Nephron (organoid): ENCODE data around the gene PCDHGA12.

ENCODE experiments used
- H3K27ac Mint-ChIP-seq, 3 experiments: 2 replicates each; pipeline ENCODE4 v1.8.0; 2020; ENCODE audit warnings: mixed read lengths in 3 of 3, mild to moderate bottlenecking in 2 of 3, moderate library complexity in 1 of 3
- H3K27me3 Mint-ChIP-seq: 2 replicates; pipeline ENCODE4 v1.8.0; 2021; ENCODE audit warnings: low read depth, mild to moderate bottlenecking, moderate library complexity, mixed read lengths
- H3K36me3 Mint-ChIP-seq: 2 replicates; pipeline ENCODE4 v1.8.0; 2020; ENCODE audit warnings: low read depth, mixed read lengths
- H3K4me1 Mint-ChIP-seq: 2 replicates; pipeline ENCODE4 v1.8.0; 2020; ENCODE audit warnings: mixed read lengths
- H3K4me3 Mint-ChIP-seq, 3 experiments: 2 replicates each; pipeline ENCODE4 v1.8.0; 2020; ENCODE audit warnings: mild to moderate bottlenecking in 3 of 3, mixed read lengths in 3 of 3, moderate library complexity in 2 of 3
- H3K9me3 Mint-ChIP-seq: 2 replicates; pipeline ENCODE4 v1.8.0; 2020; ENCODE audit warnings: mixed read lengths
- CTCF ChIP-seq, 3 experiments: fragments of 200-600 bp; sonication (generic); IDR thresholded peaks; one replicate each; pipeline ENCODE4 v1.5.0; 2021; ENCODE audit warnings: antibody characterized with exemption in 3 of 3; ENCODE audit not compliant: unreplicated experiment in 3 of 3

Gene PCDHGA12

GRCh38 chr5:141398608-141399007 lies 31.7 kb upstream of the PCDHGA12 start:
- no peak for TF ChIP-seq CTCF (IDR thresholded peaks at IDR 0.05; ENCODE audit: unreplicated experiment in 3 of 3)
- H3K9me3 Mint-ChIP-seq, result peaks cover 62% of the 10 kb centered on the region
- no peaks in the 10 kb centered on the region for H3K27me3 Mint-ChIP-seq
- no peak overlapping the region for H3K27ac Mint-ChIP-seq
- no peak overlapping the region for H3K4me3 Mint-ChIP-seq
- H3K36me3 Mint-ChIP-seq, result peaks cover 47% of the 10 kb centered on the region
- no peaks in the 10 kb centered on the region for H3K4me1 Mint-ChIP-seq

- Mint-ChIP-seq H3K27me3 (no peaks in the 10 kb centered on the region), H3K4me3 (no peak overlapping the region), H3K27ac (no peak overlapping the region), H3K4me1 (no peaks in the 10 kb centered on the region), H3K9me3 (peaks cover 63% of the 10 kb centered on the region), H3K36me3 (peaks cover 48% of the 10 kb centered on the region)
- no peak for TF ChIP-seq CTCF (IDR thresholded peaks at IDR 0.05; ENCODE audit: unreplicated experiment in 3 of 3)
These were observed 30.6 kb upstream of the PCDHGA12 start for GRCh38 chr5:141399555-141400258.

- Mint-ChIP-seq H3K27me3 (peaks cover 7% of the 10 kb centered on the region), H3K27ac (no peak within 1 kb of the TSS), H3K4me3 (no peak within 1 kb of the TSS), H3K9me3 (peaks cover 63% of the 10 kb centered on the region), H3K36me3 (peaks cover 47% of the 10 kb centered on the region), H3K4me1 (no peaks in the 10 kb centered on the region)
- no peak for TF ChIP-seq CTCF (IDR thresholded peaks at IDR 0.05; ENCODE audit: unreplicated experiment in 3 of 3)
These were observed 27.6 kb upstream of the PCDHGA12 start, which contains the start of gene PCDHGA9 for GRCh38 chr5:141402553-141403243. PCDHGA9 (plus strand) TSS chr5:141402778; CDS start chr5:141402953, 175 bp downstream.

- Mint-ChIP-seq H3K27me3 (peaks cover 11% of the 10 kb centered on the region), H3K9me3 (peaks cover 70% of the 10 kb centered on the region), H3K36me3 (peaks cover 53% of the 10 kb centered on the region), H3K4me1 (peaks cover 4% of the 10 kb centered on the region), H3K27ac (no peak overlapping the region), H3K4me3 (no peak overlapping the region)
- TF ChIP-seq CTCF (IDR thresholded peaks at IDR 0.05; ENCODE audit: unreplicated experiment in 3 of 3), result no peak
These were observed 26.9 kb upstream of the PCDHGA12 start for GRCh38 chr5:141403387-141403786.

- Mint-ChIP-seq H3K9me3 (peaks cover 70% of the 10 kb centered on the region), H3K27me3 (peaks cover 21% of the 10 kb centered on the region), H3K27ac (peak within 1 kb of the TSS; percentile 95 to 98 (median 96)), H3K4me3 (peak within 1 kb of the TSS; percentile 95 to 96 (median 95)), H3K4me1 (peaks cover 15% of the 10 kb centered on the region), H3K36me3 (peaks cover 79% of the 10 kb centered on the region)
- peak; percentile 85 to 96 (median 93) for TF ChIP-seq CTCF (IDR thresholded peaks at IDR 0.05; ENCODE audit: unreplicated experiment in 3 of 3)
These were observed 22.4 kb upstream of the PCDHGA12 start, which contains the start of gene PCDHGB6 for GRCh38 chr5:141407790-141408505. PCDHGB6 (plus strand) TSS chr5:141408021; CDS start chr5:141408203, 182 bp downstream.
